ENCODE measurements around the gene ITPR3. TPM values are rescaled to one million over a fixed set of nuclear protein-coding genes. Genes with fewer than 3 reads are reported as not detected.

ITPR3 gene
- polyA plus RNA-seq, 1 of the 3 experiments (the other 2 are of a cell fraction): 8.1 TPM

- no peak for TF ChIP-seq SMC3 (IDR thresholded peaks at IDR 0.05; ENCODE audit: low read depth, low read length)
- TF ChIP-seq RFX5 (IDR thresholded peaks at IDR 0.05; ENCODE audit: low read length): no peak
- TF ChIP-seq IRF3 (IDR thresholded peaks at IDR 0.05; ENCODE audit: low read depth, low read length): no peak
- no peak for TF ChIP-seq POLR2AphosphoS5 (IDR thresholded peaks at IDR 0.05; ENCODE audit: low read depth, low read length)
- no peak for TF ChIP-seq FOXJ3 (CRISPR knock-in tag; IDR thresholded peaks at IDR 0.05)
- no peak for TF ChIP-seq ZBTB33 (IDR thresholded peaks at IDR 0.05; ENCODE audit: borderline replicate concordance, low read depth)
- no peak for TF ChIP-seq TAF1 (IDR thresholded peaks at IDR 0.05; ENCODE audit: borderline replicate concordance, low read depth, low read length)
- TF ChIP-seq NFIC (IDR thresholded peaks at IDR 0.05; ENCODE audit: borderline replicate concordance): no peak
Measured at GRCh38 chr6:33656844-33657243, 35.7 kb downstream of the ITPR3 start (continued).

DNA sequence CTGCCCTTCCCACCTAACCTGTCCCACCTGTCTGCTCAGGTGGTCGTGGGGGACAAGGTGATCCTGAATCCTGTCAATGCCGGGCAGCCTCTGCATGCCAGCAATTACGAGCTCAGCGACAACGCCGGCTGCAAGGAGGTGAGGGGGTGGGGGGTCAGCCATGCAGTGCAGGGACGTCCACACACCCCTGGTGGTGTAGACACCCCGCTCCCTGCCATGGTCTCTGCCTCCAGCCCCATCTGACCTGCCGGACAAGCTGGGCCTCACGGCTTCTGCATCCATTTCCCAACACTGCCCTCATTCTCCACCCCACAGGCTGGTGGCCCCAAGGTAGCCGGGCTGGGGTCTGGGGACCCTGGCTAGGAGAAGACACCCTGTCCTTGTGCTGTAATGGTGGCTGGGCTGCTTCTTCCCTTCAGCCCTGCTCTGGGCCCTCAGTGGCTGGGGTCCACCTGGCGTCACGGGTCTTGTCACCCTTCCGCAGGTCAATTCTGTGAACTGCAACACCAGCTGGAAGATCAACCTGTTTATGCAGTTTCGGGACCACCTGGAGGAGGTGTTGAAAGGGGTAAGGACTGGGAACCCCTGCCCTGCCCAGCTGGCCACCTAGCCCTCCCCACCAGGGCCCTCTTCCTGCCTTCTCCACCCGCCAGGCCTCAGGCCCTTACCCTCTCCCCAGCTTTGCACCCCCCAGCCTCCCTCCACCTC, 38.0 kb downstream of the ITPR3 start:
- Histone ChIP-seq H2AFZ (ENCODE audit: low read depth) (no peak overlapping the region), H3K4me2 (no peak overlapping the region), H3F3A (replicated peaks; ENCODE audit: insufficient read depth) (no peaks in the 10 kb centered on the region), H3K4me3 (ENCODE audit: low read depth in 2 of 2, low read length in 1 of 2) (no peak overlapping the region), H3K27me3 (ENCODE audit: insufficient read depth) (no peaks in the 10 kb centered on the region), H4K20me1 (ENCODE audit: insufficient read depth) (no peaks in the 10 kb centered on the region), H3K9me2 (no peaks in the 10 kb centered on the region), H3K4me1 (ENCODE audit: control insufficient read depth in 1 of 2, insufficient read depth in 2 of 2, low read depth in 1 of 2, low read length in 1 of 2) (peaks cover 0 to 17% of the 10 kb centered on the region in 2 experiments; a peak in 1 of 4 replicates), H3K9me3 (no peaks in the 10 kb centered on the region), H3K27ac (ENCODE audit: low read depth in 2 of 2, low read length in 1 of 2) (no peak overlapping the region), H3K36me3 (replicated peaks in 1 of 2; ENCODE audit: control insufficient read depth in 1 of 2, insufficient read depth in 2 of 2, low read length in 1 of 2) (no peaks in the 10 kb centered on the region), H3K9ac (no peak overlapping the region), H3K79me2 (ENCODE audit: insufficient read depth) (no peaks in the 10 kb centered on the region)
- CTCF ChIA-PET: interaction anchor here (1.9 kb wide), 2 partner anchors 13 to 69 kb away, joined by 4 to 8 read pairs; no protein-coding TSS in a partner anchor
- POLR2A ChIA-PET: no interaction called here
- WGBS (ENCODE audit: low lambda C conversion rate): 95% methylated on average over 9 of the region's 16 CpGs
- DNase-seq: no peak
- TF ChIP-seq POLR2AphosphoS5 (IDR thresholded peaks at IDR 0.05; ENCODE audit: low read depth, low read length) (no peak), RAD21 (IDR thresholded peaks at IDR 0.05; ENCODE audit: low read length) (no peak), PBX3 (IDR thresholded peaks at IDR 0.05) (no peak), ZBTB33 (IDR thresholded peaks at IDR 0.05; ENCODE audit: borderline replicate concordance, low read depth) (no peak), NRF1 (IDR thresholded peaks at IDR 0.05; ENCODE audit: low read depth, low read length) (no peak), EP300 (IDR thresholded peaks at IDR 0.05; ENCODE audit: borderline replicate concordance in 1 of 2, low read depth in 1 of 2, low read length in 1 of 2) (no peak), USF1 (IDR thresholded peaks at IDR 0.05; ENCODE audit: borderline replicate concordance, low read depth) (no peak), GABPA (IDR thresholded peaks at IDR 0.05; ENCODE audit: low read depth) (no peak), TEAD4 (IDR thresholded peaks at IDR 0.05; ENCODE audit: borderline replicate concordance, insufficient read depth) (no peak), RCOR1 (IDR thresholded peaks at IDR 0.05; ENCODE audit: low read length) (no peak), MAX (IDR thresholded peaks at IDR 0.05; ENCODE audit: low read depth) (no peak), ELF1 (IDR thresholded peaks at IDR 0.05) (no peak), FOXM1 (IDR thresholded peaks at IDR 0.05; ENCODE audit: low read depth) (no peak), RFX5 (IDR thresholded peaks at IDR 0.05; ENCODE audit: low read length) (no peak), FOSL2 (IDR thresholded peaks at IDR 0.05; ENCODE audit: borderline replicate concordance, low read depth) (no peak), EZH2phosphoT487 (IDR thresholded peaks at IDR 0.05; ENCODE audit: borderline replicate concordance, low read depth) (no peak), JUND (IDR thresholded peaks at IDR 0.05) (no peak), NFIC (IDR thresholded peaks at IDR 0.05; ENCODE audit: borderline replicate concordance) (no peak)
- TF ChIP-seq, protein P1, sequence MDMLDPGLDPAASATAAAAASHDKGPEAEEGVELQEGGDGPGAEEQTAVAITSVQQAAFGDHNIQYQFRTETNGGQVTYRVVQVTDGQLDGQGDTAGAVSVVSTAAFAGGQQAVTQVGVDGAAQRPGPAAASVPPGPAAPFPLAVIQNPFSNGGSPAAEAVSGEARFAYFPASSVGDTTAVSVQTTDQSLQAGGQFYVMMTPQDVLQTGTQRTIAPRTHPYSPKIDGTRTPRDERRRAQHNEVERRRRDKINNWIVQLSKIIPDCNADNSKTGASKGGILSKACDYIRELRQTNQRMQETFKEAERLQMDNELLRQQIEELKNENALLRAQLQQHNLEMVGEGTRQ (IDR thresholded peaks at IDR 0.05; ENCODE audit: borderline replicate concordance, low read depth, low read length): no peak
